ENCODE data around the gene NTRK3. TPM values are rescaled to one million over a fixed set of nuclear protein-coding genes. Genes with fewer than 3 reads are reported as not detected.

NTRK3 gene
- total and polyA plus RNA-seq, 8 donors, result 0.13 to 1.1 (median 0.60) TPM

DNA sequence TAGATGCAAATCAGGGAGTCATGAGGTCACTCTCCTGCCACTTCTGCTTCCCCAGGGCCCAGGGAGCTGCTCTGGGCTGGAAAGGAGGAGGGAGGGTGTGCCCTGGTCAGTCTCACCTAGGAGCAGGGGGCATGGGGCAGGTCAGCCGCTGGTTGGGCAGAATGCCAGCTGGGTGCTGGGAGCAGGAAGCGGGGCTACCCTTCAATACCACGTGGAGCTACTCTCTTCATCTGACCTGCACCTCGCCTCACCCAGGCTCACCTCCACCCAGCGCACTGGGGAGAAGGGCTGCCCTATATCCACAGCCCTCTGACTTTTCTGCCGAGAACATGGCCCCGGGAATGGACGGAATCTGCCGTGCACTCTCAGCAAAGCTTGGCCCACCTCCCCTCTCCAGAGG is 15.1 kb downstream of the NTRK3 start:
- peaks cover 0 to 3% (median 0%) of the 10 kb centered on the region in 4 donors for H3K27me3 ChIP-seq
- no peak overlapping the region for H3K4me3 ChIP-seq
- WGBS, 2 donors, result 52% methylated on average over 9 of the region's 9 CpGs
- H3K4me1 ChIP-seq, result no peaks in the 10 kb centered on the region
- FAIRE-seq (no peak), ATAC-seq (no peak), DNase-seq (peak in 1 of 6 donors; percentile 64)
- TF ChIP-seq, protein P1, sequence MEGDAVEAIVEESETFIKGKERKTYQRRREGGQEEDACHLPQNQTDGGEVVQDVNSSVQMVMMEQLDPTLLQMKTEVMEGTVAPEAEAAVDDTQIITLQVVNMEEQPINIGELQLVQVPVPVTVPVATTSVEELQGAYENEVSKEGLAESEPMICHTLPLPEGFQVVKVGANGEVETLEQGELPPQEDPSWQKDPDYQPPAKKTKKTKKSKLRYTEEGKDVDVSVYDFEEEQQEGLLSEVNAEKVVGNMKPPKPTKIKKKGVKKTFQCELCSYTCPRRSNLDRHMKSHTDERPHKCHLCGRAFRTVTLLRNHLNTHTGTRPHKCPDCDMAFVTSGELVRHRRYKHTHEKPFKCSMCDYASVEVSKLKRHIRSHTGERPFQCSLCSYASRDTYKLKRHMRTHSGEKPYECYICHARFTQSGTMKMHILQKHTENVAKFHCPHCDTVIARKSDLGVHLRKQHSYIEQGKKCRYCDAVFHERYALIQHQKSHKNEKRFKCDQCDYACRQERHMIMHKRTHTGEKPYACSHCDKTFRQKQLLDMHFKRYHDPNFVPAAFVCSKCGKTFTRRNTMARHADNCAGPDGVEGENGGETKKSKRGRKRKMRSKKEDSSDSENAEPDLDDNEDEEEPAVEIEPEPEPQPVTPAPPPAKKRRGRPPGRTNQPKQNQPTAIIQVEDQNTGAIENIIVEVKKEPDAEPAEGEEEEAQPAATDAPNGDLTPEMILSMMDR (IDR thresholded peaks at IDR 0.05), result no peak
- H3K36me3 ChIP-seq, result no peaks in the 10 kb centered on the region
- H3K9me3 ChIP-seq, result no peaks in the 10 kb centered on the region
- intact Hi-C loops (cut with DNase I), result loop anchor here in 2 of 3 donors (10.0 kb wide), 1 partner anchor 1327 kb away; no protein-coding TSS in a partner anchor
- no peak overlapping the region for H3K27ac ChIP-seq

DNA sequence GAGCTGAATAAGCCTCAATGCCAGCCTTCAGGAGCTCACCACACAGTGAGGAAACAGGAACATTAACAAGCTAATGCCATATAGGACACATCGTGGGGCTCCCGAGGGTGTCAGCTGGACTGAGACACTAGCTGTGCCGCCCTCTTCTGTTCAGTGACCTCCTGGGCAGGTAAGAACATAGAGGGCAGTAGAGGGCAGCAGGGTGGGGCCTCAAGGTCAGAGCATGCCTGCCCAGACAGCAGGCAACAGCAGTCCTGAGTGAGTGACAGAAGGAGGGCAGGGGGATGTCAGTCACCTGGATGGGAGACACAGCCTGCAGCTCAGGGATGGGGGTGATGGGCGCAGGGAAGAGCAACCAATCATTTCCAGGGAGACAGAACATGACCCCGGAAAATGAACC is 15.5 kb downstream of the NTRK3 start:
- Histone ChIP-seq H3K9me3 (no peaks in the 10 kb centered on the region), H3K4me1 (no peaks in the 10 kb centered on the region), H3K36me3 (no peaks in the 10 kb centered on the region), H3K4me3 (no peak overlapping the region), H3K27ac (no peak overlapping the region), H3K27me3 (peaks cover 0 to 3% (median 0%) of the 10 kb centered on the region in 4 donors)
- WGBS, 2 donors, result 45 to 50% methylated on average over 5 of the region's 5 CpGs
- FAIRE-seq, result no peak
- no peak for ATAC-seq
- TF ChIP-seq, protein P1 (IDR thresholded peaks at IDR 0.05), result no peak
- DNase-seq, result no peak
- intact Hi-C loops (cut with DNase I), result loop anchor here in 2 of 3 donors (10.0 kb wide), 1 partner anchor 1326 kb away; no protein-coding TSS in a partner anchor

DNA sequence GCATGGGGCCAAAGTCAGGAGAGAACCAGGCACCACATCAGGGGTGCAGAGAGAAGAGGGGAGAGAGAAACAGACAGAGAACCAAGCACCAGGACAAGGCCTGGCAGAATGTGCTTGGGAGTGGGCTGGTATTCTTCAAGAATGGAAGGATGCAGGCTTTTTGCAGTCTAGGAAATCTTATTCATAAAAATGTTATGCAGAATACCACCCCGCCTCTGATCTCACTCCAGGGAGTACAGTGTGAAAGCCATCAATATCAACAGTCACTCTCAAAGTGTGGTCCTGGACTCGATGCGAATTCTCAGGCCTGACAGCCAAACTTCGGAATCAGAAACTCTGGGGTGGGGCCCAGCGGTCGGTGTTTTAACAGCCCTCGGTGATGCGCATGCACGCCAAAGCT is 16.9 kb downstream of the NTRK3 start:
- H3K27ac ChIP-seq, result no peak overlapping the region
- DNase-seq, result no peak
- no peaks in the 10 kb centered on the region for H3K9me3 ChIP-seq
- H3K4me3 ChIP-seq, result no peak overlapping the region
- H3K27me3 ChIP-seq, result peaks cover 0 to 1% (median 0%) of the 10 kb centered on the region in 4 donors
- H3K4me1 ChIP-seq, result no peaks in the 10 kb centered on the region
- whole genome bisulfite sequencing, 2 donors, result 66 to 80% methylated on average over 9 of the region's 9 CpGs
- no peak for ATAC-seq
- no peaks in the 10 kb centered on the region for H3K36me3 ChIP-seq
- intact Hi-C loops (cut with DNase I), result no loop called here
- TF ChIP-seq, protein P1 (IDR thresholded peaks at IDR 0.05), result no peak
- no peak for FAIRE-seq

DNA sequence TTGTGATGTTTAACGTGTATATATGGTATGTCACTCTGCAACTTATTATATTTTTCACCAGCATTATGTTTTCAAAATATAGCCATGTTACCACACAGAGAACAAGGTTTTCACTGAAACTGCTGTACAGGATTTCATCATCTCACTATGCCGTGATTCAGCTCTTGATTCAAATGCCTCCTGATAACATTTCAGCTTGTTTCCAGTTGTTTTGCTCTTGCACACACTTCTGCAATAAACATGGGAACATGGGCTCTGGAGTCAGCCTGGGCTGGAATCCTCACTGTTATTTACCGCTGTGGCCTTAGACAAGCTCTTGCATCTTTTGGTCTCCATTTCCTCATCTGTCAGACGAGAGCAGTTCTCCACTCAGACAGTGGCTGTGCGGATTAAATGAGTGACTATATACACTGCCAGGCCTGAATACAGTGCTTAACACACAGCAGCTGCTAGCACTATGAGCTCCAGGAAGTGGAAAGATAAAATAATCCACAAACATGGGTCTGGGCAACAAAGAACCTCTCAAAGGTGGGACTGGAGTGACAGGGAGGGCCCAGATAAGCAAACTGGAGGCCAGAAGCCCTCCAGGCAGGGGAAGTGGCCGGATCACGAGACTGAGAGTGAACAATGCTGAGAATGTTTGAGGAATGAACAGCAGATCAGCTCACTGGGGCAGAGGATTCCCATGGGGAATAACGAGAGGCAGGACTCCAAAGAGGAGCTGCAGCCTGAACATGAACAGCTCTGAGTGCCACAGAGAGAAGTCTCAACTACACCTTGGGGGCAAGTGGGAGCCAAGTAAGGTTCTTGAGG is 17.7 kb downstream of the NTRK3 start:
- Histone ChIP-seq H3K9me3 (no peaks in the 10 kb centered on the region), H3K27me3 (no peaks in the 10 kb centered on the region), H3K4me3 (no peak overlapping the region), H3K4me1 (no peaks in the 10 kb centered on the region), H3K36me3 (no peaks in the 10 kb centered on the region), H3K27ac (no peak overlapping the region)
- DNase-seq (no peak), FAIRE-seq (no peak), ATAC-seq (peak in 1 of 4 donors; percentile 47)
- TF ChIP-seq, protein P1 (IDR thresholded peaks at IDR 0.05), result no peak
- WGBS, 2 donors, result 47 to 53% methylated on average over 8 of the region's 8 CpGs
- intact Hi-C loops (cut with DNase I), result no loop called here

DNA sequence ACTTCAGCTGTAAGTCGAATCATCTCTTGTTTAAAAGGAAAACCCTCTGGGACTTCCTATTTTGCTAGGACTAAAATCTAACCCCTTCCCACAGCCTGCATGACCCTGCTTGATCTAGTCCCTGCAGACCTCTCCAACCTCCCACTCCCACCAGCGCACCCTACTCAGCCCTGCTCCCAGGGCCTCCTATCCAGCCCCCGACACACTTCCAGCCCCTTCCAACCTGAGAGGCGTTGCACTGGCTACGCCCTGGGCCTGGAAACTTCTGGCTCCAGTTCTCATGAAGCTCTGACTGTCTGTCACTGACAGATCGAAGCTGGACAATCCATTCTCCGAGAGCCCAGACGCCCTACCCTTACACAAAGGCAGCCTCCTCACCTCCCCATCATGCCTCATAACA is 21.8 kb downstream of the NTRK3 start:
- Histone ChIP-seq H3K4me1 (no peaks in the 10 kb centered on the region), H3K4me3 (no peak overlapping the region), H3K9me3 (no peaks in the 10 kb centered on the region), H3K27me3 (no peaks in the 10 kb centered on the region), H3K36me3 (no peaks in the 10 kb centered on the region), H3K27ac (no peak overlapping the region)
- no peak for ATAC-seq
- FAIRE-seq, result no peak
- WGBS, 2 donors, result 51 to 61% methylated on average over 8 of the region's 8 CpGs
- intact Hi-C loops (cut with DNase I), result no loop called here
- DNase-seq, result no peak
- TF ChIP-seq, protein P1 (IDR thresholded peaks at IDR 0.05), result no peak
